Parathyroid adenoma (tissue), 2 donors: Measurements from ENCODE around the gene TJP1.
"Not testable (repeated sequence)": the region's sequence is repeated elsewhere in the genome, so short reads cannot be mapped to it uniquely, and the experiment has no call there.

ENCODE experiments used
- H2AFZ ChIP-seq: fragments of 300-600 bp; sonication (generic); one replicate; pipeline ENCODE4 v1.7.0; 2017; ENCODE audit warnings: antibody characterized with exemption, mild to moderate bottlenecking
- H3K27ac ChIP-seq: fragments of 300-600 bp; sonication (generic); one replicate; pipeline ENCODE4 v1.7.0; 2017
- H3K27me3 ChIP-seq: fragments of 300-600 bp; sonication (generic); one replicate; pipeline ENCODE4 v1.7.0; 2017; ENCODE audit warnings: low read length; ENCODE audit not compliant: control insufficient read depth, insufficient read depth
- H3K36me3 ChIP-seq: fragments of 300-600 bp; sonication (generic); one replicate; pipeline ENCODE4 v1.7.0; 2017; ENCODE audit warnings: low read length; ENCODE audit not compliant: control insufficient read depth, insufficient read depth
- H3K4me1 ChIP-seq: fragments of 300-600 bp; sonication (generic); one replicate; pipeline ENCODE4 v1.7.0; 2017; ENCODE audit warnings: control low read depth
- H3K4me2 ChIP-seq: fragments of 300-600 bp; sonication (generic); one replicate; pipeline ENCODE4 v1.7.0; 2017; ENCODE audit warnings: low read length
- H3K4me3 ChIP-seq: fragments of 300-600 bp; sonication (generic); one replicate; pipeline ENCODE4 v1.7.0; 2017; ENCODE audit warnings: low read depth, low read length
- H3K79me2 ChIP-seq: fragments of 300-600 bp; sonication (generic); one replicate; pipeline ENCODE4 v1.7.0; 2017; ENCODE audit warnings: control low read depth
- H3K9ac ChIP-seq: fragments of 300-600 bp; sonication (generic); one replicate; pipeline ENCODE4 v1.7.0; 2017; ENCODE audit warnings: mild to moderate bottlenecking
- H3K9me3 ChIP-seq: fragments of 300-600 bp; sonication (generic); one replicate; pipeline ENCODE4 v1.7.0; 2017; ENCODE audit warnings: low read length; ENCODE audit not compliant: control insufficient read depth
- CTCF ChIP-seq: fragments of 300-600 bp; sonication (generic); IDR thresholded peaks from one replicate; pipeline ENCODE4 v1.7.0; 2017; ENCODE audit warnings: antibody characterized with exemption, mild to moderate bottlenecking
- donor health status: primary hyperparathyroidism.

The TJP1 gene

DNA sequence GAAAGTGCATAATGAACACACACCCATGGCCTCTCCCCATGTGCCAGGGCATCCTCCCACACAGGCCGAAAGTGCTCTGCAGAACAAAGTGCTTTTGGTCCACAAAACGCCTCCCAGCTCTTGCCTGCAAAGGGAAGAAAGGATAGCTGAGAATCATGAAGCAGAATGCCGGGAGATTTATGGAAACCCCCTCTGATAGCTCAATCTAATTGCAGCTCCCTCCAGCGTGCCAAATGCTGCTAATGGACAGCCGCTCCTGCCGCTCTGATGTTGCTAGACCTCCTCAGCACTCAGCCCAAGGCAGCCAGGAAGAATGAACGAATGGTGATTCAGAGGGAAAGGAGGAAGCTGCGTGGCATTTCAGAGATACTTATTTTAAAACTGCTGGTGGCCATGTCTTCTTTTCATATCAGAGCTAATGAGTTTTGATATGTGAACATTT, 145.3 kb downstream of the TJP1 start:
- no peak for TF ChIP-seq CTCF
- no peaks in the 10 kb centered on the region for H3K36me3 ChIP-seq
- H3K27me3 ChIP-seq = no peaks in the 10 kb centered on the region
- H3K4me2 ChIP-seq = no peak overlapping the region
- no peaks in the 10 kb centered on the region for H3K9me3 ChIP-seq
- H3K79me2 ChIP-seq = no peaks in the 10 kb centered on the region
- H3K9ac ChIP-seq = no peak overlapping the region
- no peak overlapping the region for H2AFZ ChIP-seq
- no peak overlapping the region for H3K4me3 ChIP-seq
- no peaks in the 10 kb centered on the region for H3K4me1 ChIP-seq
- no peak overlapping the region for H3K27ac ChIP-seq

DNA sequence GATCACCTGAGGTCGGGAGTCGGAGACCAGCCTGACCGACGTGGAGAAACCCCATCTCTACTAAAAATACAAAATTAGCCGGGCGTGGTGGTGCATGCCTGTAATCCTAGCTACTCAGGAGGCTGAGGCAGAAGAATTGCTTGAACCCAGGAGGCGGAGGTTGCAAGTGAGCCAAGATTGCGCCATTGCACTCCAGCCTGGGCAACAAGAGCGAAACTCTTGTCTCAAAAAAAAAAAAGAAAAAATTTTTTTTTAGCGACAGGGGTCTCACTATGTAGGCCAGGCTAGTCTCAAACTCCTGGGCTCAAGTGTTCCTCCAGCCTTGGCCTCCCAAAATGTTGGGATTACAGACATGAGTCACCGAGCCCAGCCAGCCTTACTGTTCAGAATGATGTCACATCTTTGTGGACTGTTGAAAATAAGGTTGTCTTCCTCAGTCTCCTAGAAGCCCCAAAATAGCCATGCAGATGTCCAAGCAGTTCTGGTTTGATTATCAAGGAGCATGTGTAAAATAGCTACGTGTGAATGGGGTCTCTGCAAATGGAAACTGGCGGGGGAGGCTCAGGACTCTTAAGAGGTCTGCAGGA, 145.8 kb downstream of the TJP1 start:
- not testable (repeated sequence) for H3K9me3 ChIP-seq, H3K4me3 ChIP-seq, H3K79me2 ChIP-seq, H3K4me2 ChIP-seq, H3K27ac ChIP-seq, H3K36me3 ChIP-seq, H3K4me1 ChIP-seq, H2AFZ ChIP-seq, H3K9ac ChIP-seq, H3K27me3 ChIP-seq

GRCh38 chr15:29675791-29676301, 146.4 kb downstream of the TJP1 start:
- H3K4me2 ChIP-seq = no peak overlapping the region
- TF ChIP-seq CTCF = no peak
- H3K4me3 ChIP-seq = no peak overlapping the region
- no peaks in the 10 kb centered on the region for H3K36me3 ChIP-seq
- H3K9me3 ChIP-seq = no peaks in the 10 kb centered on the region
- no peak overlapping the region for H3K9ac ChIP-seq
- H3K27me3 ChIP-seq = no peaks in the 10 kb centered on the region
- H3K27ac ChIP-seq = no peak overlapping the region
- H3K4me1 ChIP-seq = no peaks in the 10 kb centered on the region
- H2AFZ ChIP-seq = no peak overlapping the region
- no peaks in the 10 kb centered on the region for H3K79me2 ChIP-seq

DNA sequence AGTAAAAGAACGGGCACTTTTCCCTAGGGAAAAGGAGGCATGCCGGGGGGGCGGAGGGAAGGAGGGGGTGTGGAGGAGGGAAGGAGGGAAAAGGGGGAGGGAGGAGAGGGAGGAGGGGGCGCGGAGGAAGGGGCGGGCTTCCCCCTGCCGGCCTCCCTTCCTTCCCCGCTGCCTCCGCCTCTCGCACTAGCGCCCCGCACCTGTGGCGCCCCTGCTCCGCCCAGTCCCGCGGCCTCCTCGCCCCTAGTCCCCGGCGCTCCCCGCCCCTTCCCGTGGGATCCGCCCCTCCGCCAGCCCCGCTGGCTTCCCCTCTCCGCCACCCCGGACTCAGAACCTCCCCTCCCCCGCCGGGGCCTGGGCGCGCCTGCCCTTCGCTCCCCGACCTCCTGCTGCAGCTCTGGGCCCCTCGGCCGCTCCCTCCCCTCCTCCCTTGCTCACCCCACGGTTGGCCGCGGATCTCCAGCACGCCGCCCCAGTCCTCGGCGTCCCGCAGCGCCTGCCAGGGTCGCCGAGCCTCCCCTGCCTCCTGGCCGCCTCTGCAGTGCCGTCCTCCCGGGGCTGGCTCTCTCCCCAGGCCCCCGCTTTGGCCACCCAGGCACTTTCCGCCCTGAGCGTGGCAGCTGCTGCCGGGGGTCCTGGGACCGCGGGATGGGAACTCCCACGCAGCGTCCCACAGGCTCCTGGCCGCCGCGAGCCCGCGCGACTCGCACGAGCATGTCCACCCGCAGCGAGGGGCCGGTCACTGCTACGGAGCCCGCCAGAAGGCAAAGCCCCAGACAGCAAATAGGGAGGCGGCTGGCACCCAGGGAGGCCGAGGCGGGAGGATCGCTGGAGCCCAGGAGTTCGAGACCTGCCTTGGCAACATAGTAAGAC, 147.4 kb downstream of the TJP1 start:
- Histone ChIP-seq H2AFZ (peak overlapping the region; percentile 89), H3K79me2 (no peaks in the 10 kb centered on the region), H3K4me2 (peak overlapping the region; percentile 93), H3K27me3 (no peaks in the 10 kb centered on the region), H3K4me1 (no peaks in the 10 kb centered on the region), H3K9ac (no peak overlapping the region), H3K36me3 (no peaks in the 10 kb centered on the region), H3K4me3 (peak overlapping the region; percentile 57), H3K9me3 (no peaks in the 10 kb centered on the region), H3K27ac (no peak overlapping the region)
- no peak for TF ChIP-seq CTCF

- TF ChIP-seq CTCF = no peak
- H3K27ac ChIP-seq = no peak overlapping the region
These were observed 149.1 kb downstream of the TJP1 start for GRCh38 chr15:29672923-29673809.

More at GRCh38 chr15:29672923-29673809, 149.1 kb downstream of the TJP1 start:
- H2AFZ ChIP-seq = no peak overlapping the region
- H3K4me2 ChIP-seq = no peak overlapping the region
- H3K36me3 ChIP-seq = no peaks in the 10 kb centered on the region
- H3K27me3 ChIP-seq = no peaks in the 10 kb centered on the region
- H3K4me1 ChIP-seq = no peaks in the 10 kb centered on the region
- no peak overlapping the region for H3K9ac ChIP-seq
- no peaks in the 10 kb centered on the region for H3K9me3 ChIP-seq
- no peaks in the 10 kb centered on the region for H3K79me2 ChIP-seq
- no peak overlapping the region for H3K4me3 ChIP-seq
